ENCODE measurements around the gene XAB2.

Gene XAB2

DNA sequence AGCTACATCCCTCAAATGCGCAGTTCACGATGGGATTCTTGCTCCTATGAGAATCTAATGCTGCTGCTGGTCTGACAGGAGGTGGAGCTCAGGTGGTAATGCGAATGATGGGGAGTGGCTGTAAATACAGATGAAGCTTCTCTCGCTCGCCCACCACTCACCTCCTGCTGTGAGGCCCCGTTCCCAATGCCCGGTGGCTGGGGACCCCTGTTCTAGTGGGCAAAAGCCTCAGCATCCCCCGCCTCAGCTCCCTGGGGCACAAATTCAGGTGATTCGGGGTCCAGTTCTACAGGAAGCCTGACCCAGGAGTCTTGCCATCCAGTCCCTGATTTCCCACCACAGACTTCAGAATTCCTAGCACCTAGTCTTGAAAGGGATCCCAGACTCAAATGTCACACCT lies 43.2 kb upstream of the XAB2 start:
- no peak overlapping the region for H3K4me3 ChIP-seq (ENCODE audit: low read depth, low read length)
- no peak for DNase-seq (ENCODE audit: low read depth)
- TF ChIP-seq, protein P1, sequence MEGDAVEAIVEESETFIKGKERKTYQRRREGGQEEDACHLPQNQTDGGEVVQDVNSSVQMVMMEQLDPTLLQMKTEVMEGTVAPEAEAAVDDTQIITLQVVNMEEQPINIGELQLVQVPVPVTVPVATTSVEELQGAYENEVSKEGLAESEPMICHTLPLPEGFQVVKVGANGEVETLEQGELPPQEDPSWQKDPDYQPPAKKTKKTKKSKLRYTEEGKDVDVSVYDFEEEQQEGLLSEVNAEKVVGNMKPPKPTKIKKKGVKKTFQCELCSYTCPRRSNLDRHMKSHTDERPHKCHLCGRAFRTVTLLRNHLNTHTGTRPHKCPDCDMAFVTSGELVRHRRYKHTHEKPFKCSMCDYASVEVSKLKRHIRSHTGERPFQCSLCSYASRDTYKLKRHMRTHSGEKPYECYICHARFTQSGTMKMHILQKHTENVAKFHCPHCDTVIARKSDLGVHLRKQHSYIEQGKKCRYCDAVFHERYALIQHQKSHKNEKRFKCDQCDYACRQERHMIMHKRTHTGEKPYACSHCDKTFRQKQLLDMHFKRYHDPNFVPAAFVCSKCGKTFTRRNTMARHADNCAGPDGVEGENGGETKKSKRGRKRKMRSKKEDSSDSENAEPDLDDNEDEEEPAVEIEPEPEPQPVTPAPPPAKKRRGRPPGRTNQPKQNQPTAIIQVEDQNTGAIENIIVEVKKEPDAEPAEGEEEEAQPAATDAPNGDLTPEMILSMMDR (IDR thresholded peaks at IDR 0.05; ENCODE audit: low read depth, low read length): no peak
- TF ChIP-seq MYC (IDR thresholded peaks at IDR 0.05; ENCODE audit: low read depth, low read length) (no peak), MAX (IDR thresholded peaks at IDR 0.05; ENCODE audit: low read depth, low read length) (no peak), POLR2A (IDR thresholded peaks at IDR 0.05; ENCODE audit: extremely low read depth, insufficient read length) (no peak)

- TF ChIP-seq, protein P1 (IDR thresholded peaks at IDR 0.05; ENCODE audit: low read depth, low read length): no peak
- TF ChIP-seq MAX (IDR thresholded peaks at IDR 0.05; ENCODE audit: low read depth, low read length): no peak
- no peak for TF ChIP-seq MYC (IDR thresholded peaks at IDR 0.05; ENCODE audit: low read depth, low read length)
- no peak for TF ChIP-seq POLR2A (IDR thresholded peaks at IDR 0.05; ENCODE audit: extremely low read depth, insufficient read length)
- DNase-seq (ENCODE audit: low read depth): no peak
- peak overlapping the region; percentile 77 for H3K4me3 ChIP-seq (ENCODE audit: low read depth, low read length)
Observed at GRCh38 chr19:7670790-7671189, 41.4 kb upstream of the XAB2 start.

DNA sequence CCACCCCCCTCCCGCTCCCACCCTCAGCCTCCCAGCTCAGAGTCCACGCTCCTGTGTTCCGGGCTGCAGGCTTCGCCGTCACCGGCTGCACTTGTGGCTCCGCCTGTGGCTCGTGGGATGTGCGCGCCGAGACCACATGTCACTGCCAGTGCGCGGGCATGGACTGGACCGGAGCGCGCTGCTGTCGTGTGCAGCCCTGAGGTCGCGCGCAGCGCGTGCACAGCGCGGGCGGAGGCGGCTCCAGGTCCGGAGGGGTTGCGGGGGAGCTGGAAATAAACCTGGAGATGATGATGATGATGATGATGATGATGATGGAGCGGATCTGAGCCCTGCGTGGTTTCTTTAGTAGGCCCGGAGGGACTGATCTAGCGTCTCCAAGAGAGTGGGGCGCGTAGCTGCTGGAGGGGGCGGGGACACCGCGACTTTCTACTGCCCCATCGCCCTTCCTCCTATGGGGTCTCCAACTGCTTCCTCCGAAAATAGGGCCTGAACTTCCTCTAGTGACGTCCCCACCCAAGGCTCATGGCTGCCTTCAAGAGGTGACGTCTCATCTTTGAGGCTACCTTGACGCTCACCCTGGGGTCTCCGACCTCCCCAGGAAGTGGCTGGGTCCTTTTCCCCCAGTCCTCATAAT lies 40.9 kb upstream of the XAB2 start:
- peak overlapping the region; percentile 77 for H3K4me3 ChIP-seq (ENCODE audit: low read depth, low read length)

DNA sequence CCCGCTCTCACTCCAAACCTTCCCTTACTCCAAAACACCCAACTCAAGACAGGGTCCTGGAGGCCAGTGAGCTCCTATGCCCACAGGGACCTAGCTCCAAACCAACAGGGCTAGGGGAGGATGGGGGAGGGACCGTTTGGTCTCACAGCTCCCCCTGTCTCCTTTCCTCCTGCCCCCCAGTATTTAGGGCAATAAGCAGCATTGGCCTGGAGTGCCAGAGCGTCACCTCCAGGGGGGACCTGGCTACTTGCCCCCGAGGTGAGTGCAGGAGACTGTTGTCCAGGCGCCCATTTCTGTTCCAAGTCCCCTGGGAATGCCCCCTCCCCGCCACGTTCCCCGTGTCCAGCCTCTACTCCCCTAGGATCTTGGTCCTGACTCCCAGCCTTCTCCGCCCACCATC lies 40.3 kb upstream of the XAB2 start:
- TF ChIP-seq MYC (IDR thresholded peaks at IDR 0.05; ENCODE audit: low read depth, low read length) (no peak), MAX (IDR thresholded peaks at IDR 0.05; ENCODE audit: low read depth, low read length) (no peak), POLR2A (IDR thresholded peaks at IDR 0.05; ENCODE audit: extremely low read depth, insufficient read length) (no peak)
- TF ChIP-seq, protein P1 (IDR thresholded peaks at IDR 0.05; ENCODE audit: low read depth, low read length): no peak
- DNase-seq (ENCODE audit: low read depth): peak; percentile 62
- peak overlapping the region; percentile 77 for H3K4me3 ChIP-seq (ENCODE audit: low read depth, low read length)

More for the DNA sequence above, 40.9 kb upstream of the XAB2 start:
- peak; percentile 89 for DNase-seq (ENCODE audit: low read depth)
- TF ChIP-seq, protein P1 (IDR thresholded peaks at IDR 0.05; ENCODE audit: low read depth, low read length): no peak
- TF ChIP-seq MAX (IDR thresholded peaks at IDR 0.05; ENCODE audit: low read depth, low read length) (peak; percentile 73), POLR2A (IDR thresholded peaks at IDR 0.05; ENCODE audit: extremely low read depth, insufficient read length) (peak; percentile 33), MYC (IDR thresholded peaks at IDR 0.05; ENCODE audit: low read depth, low read length) (peak; percentile 75; the same call in 1 of the 2 replicates)

DNA sequence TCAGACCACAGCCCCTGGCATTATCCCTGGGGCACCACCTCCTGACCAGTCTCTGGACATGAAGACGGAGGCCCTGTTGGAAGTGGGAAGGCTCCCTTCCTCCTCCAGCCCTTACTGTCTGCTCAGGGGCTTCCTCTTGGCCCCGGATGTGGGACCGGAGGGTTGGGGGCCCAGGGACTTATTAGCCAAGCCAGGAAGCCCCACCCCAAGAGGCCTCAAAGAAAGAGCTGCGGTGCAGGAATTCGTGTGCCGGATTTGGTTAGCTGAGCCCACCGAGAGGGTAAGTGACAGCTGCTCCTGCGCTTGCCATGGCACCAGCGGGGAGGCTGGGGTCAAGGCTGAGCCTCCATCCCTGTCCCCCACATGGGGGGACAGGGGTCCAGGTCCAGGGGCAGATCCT lies 39.5 kb upstream of the XAB2 start, which contains the start of gene RETN:
Gene RETN (plus strand): TSS at position 208 of the 400 bp plus-strand sequence. CDS start 278 bp downstream, outside the sequence.
- H3K4me3 ChIP-seq (ENCODE audit: low read depth, low read length): peak within 1 kb of the TSS; percentile 77
- TF ChIP-seq MAX (IDR thresholded peaks at IDR 0.05; ENCODE audit: low read depth, low read length): no peak
- peak; percentile 68 for TF ChIP-seq POLR2A (IDR thresholded peaks at IDR 0.05; ENCODE audit: extremely low read depth, insufficient read length)
- peak; percentile 96 for DNase-seq (ENCODE audit: low read depth)

- DNase-seq (ENCODE audit: low read depth): no peak
- no peak for TF ChIP-seq MYC (IDR thresholded peaks at IDR 0.05; ENCODE audit: low read depth, low read length)
- no peak for TF ChIP-seq POLR2A (IDR thresholded peaks at IDR 0.05; ENCODE audit: extremely low read depth, insufficient read length)
- TF ChIP-seq, protein P1 (IDR thresholded peaks at IDR 0.05; ENCODE audit: low read depth, low read length): no peak
- TF ChIP-seq MAX (IDR thresholded peaks at IDR 0.05; ENCODE audit: low read depth, low read length): no peak
- no peak overlapping the region for H3K4me3 ChIP-seq (ENCODE audit: low read depth, low read length)
Observed at GRCh38 chr19:7665076-7665475, 35.7 kb upstream of the XAB2 start.
